HTERT RPE-1 (cell line): ENCODE measurements around the gene WWOX.

Experiments used
- in situ Hi-C: fragments of 300-500 bp; cut with MboI; formaldehyde crosslinking; loops from 4 replicates; pipeline ENCODE4 v1.14.3; 2020; ENCODE audit warnings: low sequenced_read_pairs

Gene WWOX

DNA sequence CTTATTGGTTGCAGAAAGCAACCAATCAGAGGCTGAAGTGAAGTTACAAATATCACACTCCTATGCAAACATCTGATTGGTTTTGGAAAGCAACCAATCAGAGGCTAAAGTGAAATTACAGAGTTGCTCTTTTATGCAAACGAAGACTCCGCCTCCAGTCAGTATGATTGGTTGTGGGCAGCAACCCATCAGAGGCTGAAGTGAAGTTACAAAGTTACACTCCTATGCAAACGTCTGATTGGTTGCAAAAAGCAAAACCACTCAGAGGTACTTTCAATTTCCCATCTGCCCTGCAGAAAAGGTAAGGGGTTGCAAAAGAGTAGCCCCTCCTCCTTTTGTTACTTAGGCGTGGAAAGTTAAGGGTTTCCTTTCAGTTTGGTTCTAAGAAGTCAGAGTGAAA is 803.8 kb downstream of the WWOX start:
- in situ Hi-C loops, result no loop called here

DNA sequence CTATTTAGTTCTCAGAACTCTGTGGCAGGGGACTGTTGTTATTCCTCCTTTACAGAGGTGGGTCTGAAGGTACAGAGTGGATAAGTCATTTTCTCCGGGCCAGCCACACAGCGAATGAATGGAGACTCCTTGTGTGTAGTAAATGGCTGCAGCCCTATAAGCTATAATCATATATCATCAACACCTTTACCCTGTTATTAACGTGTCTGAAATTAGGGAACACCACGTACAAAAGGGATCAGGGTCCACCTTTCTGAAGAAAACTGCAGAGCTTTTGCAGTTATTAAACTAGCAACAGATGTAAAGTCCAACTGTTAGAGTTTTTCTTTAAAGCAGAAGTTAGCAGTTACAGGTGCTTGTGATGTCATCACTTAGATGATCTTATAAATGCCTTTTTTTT is 804.4 kb downstream of the WWOX start:
- in situ Hi-C loops, result no loop called here

DNA sequence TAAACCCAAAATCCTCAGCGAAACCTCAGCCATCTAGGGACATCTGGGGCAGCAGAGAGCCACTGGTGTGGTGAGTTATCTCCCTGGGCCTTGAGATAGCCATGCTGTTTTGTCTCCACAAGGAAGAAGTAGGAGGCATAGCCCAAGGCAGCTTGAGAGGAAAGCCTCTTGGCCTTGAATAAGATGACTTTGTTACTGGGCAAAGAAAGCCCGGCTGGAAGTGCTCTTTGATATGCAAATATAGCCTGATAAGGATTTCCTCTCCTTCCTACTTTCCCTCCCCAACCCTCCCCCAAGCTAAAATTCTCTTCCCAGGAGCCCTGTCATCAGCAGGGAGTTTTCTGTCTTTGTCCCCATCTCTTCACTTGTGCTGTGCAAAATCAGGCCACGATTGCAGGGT is 806.7 kb downstream of the WWOX start:
- in situ Hi-C loops, result no loop called here

DNA sequence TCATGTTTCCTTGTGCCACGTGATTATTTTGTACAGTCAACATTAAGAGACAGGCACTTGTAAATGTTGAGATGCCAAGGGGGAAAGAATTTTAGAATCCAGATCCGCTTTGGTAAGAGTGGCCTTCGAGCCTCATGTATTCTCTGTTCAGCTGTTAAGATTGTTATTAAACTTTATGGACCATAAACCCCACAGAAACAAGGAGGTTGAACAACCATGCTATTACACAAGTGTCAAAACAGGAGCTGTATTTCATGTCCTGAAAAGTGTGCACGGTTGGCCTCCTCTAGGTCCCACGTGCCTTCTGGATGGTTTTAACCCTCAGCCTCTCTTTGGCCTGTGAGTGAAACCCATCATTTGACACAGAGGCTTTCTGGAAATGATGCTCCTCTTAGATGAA is 809.8 kb downstream of the WWOX start:
- in situ Hi-C loops, result no loop called here

DNA sequence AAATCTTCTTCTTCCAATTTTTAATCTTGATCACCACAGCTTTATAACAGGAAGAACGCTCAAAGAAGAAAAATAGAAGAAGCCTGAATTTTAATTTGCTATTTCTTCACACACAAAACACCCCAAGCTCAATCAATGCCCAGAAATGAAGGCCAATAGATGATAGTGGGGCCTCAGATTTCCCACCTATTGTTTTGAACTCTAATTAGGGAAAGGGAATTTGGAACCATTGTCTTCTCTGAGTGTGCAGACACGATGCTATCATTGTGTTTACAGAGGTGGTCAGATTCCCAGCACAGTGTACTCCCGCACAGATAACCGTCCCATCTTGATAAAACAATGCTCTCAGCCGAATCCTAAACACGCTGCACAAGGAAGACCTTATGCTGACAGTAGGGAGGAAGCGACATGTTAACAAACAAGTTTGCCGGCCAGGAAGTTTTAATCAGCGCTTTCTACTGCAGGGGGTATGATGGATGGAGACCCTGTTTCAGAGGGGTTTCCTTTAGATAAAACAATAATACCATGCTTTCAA is 816.4 kb downstream of the WWOX start:
- in situ Hi-C loops, result no loop called here

DNA sequence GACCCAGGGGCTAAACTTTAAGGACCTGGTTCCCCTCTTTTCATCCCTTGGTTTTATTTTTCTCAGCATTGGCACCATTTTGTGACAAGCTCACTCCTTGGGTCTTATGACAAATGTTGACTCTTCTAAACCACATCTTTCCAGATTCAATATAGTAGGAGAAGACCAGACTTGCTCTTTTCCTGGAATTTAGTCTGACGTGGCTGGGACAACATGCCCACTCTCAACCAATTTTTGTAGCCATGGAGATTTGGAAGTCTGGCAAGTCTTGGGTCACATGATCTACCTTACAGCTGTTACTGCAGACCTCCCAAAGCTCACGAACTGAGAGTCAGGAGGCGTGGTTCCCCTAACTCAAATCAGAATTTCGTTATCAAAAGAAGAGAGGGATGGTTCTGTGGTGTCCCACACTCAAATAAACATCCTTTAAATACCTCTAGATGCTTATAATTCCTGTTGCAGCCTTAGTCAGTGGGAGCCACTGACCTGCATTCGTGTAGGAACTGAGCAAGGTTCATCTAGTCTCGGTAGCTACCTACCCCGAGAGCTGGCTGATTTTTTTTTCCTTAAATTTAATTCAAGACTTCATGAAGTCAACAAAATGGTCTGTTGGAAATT is 817.6 kb downstream of the WWOX start:
- in situ Hi-C loops, result no loop called here

DNA sequence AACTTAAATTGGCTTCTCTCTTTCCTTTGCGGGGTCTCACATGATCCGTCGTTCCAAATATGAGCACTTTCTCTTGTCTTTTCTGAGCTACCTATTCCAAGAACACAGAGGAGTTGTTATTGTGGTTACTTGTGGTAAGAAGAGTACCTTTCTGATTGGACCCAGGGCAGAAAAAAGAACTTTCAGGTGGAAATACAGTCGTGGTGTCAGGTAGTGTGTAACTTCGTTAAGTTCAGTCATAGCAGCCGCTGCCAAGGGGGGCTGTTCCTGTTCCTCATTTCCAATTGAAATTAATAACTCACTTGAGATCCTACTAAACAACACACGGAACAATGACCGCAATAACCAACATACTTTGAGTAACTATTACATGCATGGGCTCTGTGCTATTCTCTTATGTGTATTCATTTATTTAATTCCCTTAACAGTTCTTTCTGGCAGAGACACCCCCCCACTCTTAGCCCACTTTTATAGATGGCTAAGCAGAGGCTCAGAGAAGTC is 819.4 kb downstream of the WWOX start:
- in situ Hi-C loops, result no loop called here

DNA sequence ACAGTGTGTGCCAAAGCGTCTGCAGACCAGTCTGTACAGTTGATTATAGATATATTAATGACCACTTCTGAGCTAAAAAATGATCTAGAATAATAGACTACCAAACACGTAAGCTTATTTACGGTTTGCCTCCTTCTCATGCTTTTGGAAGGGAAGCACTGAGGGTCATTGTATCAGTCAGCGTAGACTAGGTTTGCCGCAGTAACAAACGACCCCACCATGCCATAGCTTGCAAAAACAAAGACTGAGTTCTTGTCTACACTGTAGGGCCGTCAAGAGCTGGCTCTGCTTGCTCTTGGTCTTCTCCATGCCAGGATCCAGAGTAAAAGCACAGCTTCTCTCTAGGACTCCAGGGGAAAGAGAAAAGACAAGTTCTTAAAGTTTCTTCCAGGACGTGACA is 820.4 kb downstream of the WWOX start:
- in situ Hi-C loops, result no loop called here

DNA sequence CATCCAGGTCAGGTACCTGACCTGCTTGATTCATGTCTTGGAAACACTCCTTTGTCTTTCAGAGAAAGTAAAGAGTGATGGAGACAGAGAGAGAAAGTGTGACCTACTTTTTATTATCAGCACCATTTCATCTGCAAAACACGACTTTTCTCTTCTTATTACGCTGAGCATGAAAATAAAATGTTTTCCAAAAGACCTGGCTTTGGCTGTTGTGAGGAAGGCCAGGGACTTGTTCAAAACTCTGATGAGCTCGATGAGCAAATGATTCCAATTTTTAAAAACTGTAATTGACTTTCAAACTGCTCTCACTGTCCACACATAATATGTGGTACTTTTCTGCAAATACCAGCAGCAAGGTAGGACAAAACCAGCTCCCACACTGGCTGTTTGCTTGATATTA is 821.2 kb downstream of the WWOX start:
- in situ Hi-C loops, result no loop called here

DNA sequence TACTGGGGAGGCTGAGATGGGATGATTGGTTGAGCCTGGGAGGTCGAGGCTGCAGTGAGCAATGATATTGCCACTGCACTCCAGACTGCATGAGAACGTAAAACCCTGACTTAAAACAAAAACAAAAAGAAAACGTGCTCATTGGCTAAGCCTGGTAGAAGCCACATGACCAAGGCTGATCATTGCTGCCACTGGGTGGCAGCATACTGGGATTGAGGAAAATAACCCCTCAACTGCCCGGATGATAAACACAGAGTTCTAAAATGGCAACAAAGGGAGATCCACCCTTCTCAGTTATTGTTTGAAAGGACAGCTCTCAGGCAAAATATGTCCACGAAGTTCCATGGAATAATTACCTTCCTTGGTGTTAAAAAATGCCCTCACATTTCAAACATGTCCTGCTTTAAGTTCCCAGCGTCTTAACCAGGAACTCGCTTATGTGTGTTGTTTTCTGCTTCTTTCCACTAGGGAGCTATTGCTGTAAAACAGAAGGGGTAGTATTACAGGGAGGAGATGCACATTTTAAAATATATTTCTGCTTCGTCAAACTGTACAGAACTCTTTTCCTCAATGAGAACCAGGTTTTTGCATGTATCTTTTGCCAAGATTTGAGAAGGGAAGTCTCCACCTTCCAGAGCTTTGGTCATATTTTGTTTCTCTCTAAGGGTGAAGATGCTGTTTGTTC is 825.8 kb downstream of the WWOX start:
- in situ Hi-C loops, result no loop called here

DNA sequence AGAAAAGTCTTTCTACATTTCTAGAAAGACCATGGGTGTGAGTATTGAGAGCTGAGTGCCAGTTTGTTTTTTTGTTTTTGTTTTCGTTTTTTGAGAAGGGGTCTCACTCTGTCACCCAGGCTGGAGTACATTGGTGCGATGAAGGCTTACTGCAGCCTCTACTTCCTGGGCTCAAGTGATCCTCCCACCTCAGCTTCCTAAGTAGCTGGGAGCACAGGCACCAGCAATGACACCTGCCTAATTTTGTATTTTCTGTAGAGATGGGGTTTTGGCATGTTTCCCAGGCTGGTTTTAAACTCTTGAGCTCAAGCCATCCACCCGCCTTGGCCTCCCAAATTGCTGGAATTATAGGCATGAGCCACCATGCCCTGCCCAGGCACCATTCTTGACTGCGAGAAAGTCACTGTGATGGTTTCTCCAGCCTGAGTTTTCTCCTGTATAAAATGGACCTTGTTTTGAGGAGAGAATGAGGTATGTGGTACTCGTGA is 827.3 kb downstream of the WWOX start:
- in situ Hi-C loops, result no loop called here

DNA sequence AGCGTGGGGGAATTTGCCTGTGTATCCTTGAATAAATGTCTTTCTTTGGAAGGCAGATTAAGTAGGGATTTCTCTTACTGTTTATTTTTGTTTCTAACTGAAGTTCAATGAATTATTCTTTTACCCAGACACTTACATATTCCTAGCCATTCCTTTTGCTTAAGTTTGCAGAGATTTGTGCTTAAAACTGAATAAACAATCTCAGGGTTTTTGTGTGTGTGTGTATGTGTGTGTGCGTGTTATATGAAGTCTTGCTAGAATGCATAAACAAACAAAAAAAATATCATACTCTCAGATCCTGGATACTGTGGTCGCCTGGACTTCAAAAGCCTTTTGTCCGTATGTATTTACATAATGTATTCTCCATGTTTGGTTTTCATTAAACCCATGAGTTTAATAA is 828.3 kb downstream of the WWOX start:
- in situ Hi-C loops, result no loop called here

DNA sequence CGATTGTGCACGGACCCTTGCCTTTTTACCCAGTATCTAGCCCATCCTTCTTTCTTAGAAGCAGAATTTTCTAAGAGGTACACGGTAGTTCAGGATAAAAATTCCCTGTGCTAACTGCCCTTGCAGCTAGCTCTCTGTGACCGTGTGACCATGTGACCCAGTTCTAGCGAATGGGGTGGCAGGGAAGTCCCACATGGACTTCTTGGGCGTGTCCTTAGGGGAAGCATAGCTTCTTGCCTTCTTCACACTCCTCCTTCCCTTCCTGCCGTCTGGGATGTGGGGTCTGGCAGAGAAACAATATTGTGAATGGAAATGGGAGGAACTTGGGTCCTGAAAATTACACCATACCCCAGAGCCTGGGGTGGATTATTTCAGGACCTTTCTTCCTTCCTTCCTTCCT is 830.4 kb downstream of the WWOX start:
- in situ Hi-C loops, result no loop called here

DNA sequence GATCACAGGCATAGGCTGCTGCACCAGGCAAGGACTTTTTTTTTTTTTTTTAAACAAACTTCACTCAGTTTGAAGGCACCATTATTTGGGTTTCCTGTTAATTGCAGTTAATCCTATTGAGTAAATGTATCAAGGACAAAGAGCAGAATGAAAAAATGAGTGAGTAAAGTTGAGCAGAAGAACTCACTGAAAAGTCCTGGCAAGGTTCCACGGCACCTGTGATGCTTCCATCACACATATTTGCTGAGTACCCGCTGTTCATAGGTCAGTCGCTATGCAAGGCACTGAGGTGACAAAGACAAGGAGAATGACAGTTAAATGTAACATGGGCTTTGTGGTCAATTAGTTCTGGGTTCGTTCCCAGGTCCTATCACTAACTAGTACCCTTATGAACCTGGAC is 831.1 kb downstream of the WWOX start:
- in situ Hi-C loops, result no loop called here

DNA sequence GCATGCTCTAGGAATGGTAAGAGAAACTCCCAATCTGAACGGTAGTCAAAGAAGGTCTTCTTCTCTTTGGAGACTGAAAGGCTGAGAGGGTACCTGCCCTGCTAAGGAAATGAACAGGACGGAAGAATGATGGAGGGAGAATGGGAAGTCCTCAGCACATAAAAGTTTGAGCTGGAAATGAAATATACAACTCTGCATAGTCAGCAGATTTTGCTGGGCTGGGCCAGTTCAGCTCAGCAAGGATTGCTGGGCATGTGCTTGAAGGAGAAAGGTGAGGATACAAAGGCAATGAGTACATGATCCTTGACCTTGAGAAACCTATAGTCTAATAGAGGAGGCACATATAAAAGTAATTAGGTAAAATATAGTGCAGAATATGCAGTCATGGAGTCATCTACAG is 831.8 kb downstream of the WWOX start:
- in situ Hi-C loops, result no loop called here

DNA sequence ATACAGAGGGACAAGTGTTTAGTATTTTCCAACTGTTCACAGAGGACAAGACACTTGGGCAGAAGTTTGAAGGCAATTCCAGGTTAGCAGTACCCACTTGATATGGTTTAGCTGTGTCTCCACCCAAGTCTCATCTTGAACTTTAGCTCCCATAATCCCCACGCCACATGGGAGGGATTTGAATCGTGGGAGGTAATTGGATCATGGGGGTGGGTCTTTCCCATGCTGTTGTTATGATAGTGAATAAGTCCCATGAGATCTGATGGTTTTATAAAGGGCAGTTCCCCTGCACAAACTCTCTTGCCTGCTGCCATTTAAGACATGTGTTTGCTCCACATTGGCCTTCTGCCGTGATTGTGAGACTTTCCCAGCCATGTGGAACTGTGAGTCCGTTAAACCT is 832.2 kb downstream of the WWOX start:
- in situ Hi-C loops, result no loop called here

DNA sequence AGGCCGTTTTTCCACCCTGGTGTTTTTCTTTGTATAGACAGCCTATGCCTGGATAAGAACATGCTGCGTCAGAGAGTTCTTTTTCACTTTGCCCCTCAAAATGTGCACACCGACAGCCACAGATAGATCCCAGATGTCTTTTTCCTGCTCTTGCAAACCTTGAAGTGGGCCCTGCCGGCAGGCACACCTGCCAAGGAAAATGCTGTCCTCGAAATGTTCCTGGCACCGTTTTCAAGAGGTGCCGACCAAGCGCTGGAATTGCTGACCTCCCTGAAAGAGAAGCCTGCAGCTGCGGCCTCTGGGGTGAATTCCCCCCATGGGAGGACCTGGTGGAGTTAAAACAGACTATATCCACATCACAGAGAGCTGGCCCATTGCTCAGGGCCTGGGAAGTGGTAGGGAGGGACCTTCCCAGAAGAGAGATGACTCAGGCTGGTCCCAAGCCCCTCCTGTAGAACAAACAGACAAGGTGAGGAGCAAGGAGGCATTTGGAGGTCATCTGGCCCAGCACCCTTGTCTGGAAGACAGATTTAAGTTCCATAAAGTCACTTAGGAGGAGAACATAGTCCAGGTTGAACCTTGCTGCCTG is 833.0 kb downstream of the WWOX start:
- in situ Hi-C loops, result no loop called here

DNA sequence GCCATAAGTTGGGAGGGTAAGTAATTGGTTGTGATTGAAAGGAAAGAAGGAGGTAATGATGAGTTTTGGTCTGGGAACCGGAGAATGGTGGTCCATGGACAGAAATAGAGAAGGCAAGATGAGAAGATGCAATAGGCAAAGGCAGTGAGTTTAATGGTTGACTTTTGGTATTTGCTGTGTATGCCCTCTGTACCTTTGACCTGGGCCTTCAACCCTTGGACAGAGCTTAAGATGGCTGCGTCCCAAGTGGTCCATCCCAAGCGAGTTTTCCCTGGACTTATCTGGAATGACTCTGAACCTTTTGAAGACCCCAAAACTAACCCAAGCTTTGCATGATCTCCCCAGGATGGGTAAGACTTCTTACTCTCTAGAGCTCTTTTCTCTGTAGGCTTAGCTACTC is 836.6 kb downstream of the WWOX start:
- in situ Hi-C loops, result no loop called here

DNA sequence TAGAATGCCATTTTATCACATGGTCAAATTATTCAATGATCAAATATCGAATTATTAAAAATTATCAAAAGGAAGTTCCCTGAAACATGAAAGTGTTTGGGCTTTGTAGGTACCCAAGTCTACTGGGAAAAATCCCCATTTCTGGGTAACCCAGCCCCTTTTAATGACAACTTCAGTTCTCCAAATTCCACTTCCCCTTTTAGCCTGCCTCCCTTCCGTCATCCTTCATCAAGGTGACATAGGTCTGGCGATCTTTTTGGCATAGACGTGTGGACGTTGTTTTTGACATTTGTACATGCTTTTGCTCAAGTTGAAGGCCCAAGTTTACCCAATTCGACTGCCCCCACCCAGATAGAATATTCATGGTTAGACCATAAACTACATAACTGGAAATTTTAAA is 840.1 kb downstream of the WWOX start:
- in situ Hi-C loops, result no loop called here

DNA sequence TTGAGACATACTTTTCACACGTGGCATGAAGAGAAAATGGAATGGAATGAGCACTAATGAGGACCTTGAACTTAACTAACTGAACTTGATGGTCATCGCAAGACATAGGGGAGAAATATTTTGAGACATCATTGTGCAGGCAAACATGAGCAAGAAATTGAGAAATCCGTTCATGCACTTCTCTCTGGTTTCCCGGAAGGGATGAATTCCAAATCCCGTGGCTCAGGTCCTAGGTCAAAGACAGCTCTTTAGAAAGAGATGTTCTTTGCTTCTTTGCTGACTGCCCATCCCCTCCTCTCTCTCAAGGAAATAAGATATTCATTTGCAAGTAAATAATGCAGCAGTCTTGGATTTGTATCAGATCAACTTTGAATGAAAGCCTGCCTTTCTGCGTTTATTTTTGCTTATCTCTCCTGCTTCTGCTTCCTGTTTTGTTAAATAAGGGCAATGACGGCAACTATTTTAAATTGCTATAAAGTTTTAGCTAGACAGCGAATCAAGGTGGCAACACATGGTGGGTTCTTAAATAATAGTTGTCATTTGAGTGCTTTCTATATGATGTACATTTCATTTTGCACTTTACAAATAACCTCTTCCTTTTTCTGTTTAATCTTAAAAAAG is 843.3 kb downstream of the WWOX start:
- in situ Hi-C loops, result no loop called here

DNA sequence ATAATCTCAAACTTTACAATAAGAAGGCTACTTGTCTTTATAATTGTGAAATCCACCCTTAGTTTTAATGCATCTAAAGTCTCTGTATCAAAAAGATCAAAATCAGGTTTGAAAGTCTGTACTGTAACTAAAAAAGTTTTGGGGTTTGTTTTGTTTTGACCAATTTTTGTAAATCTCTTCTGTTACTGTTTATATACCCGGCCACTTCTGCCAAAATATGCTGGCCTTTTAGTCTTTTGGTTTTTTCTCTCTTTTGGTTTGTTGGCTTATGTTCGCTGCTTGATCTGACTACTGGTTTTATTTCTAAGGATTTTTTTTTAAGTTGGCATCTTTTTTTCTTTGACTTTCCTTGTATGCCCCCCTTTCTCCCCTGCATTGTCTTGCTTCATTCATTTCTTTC is 845.9 kb downstream of the WWOX start:
- in situ Hi-C loops, result no loop called here

DNA sequence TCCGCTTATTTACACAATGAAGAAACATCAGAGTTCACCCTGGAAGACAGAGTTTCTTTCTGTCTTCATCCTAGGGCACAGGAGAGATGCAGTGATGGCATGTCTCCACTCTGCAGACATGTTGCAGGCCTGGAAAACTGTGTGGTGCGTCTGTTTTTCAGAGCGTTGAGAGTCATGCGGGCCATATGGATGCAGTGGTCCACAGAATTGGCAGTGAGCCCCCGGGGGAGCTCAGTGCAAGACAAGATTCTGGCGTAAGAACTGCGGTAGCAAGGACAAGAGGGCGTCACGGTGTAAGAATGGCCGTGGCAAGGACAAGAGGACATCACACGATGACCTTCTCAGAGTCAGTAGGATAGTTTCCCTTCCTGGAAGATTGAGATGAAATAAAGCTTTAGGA is 847.1 kb downstream of the WWOX start:
- in situ Hi-C loops, result no loop called here
